ENCODE results near the gene E2F4. TPM values are rescaled to one million over a fixed set of nuclear protein-coding genes. Genes with fewer than 3 reads are reported as not detected.

E2F4 gene
- total RNA-seq, 2 donors from 2014 or later, result 53.8 to 70.3 TPM

DNA sequence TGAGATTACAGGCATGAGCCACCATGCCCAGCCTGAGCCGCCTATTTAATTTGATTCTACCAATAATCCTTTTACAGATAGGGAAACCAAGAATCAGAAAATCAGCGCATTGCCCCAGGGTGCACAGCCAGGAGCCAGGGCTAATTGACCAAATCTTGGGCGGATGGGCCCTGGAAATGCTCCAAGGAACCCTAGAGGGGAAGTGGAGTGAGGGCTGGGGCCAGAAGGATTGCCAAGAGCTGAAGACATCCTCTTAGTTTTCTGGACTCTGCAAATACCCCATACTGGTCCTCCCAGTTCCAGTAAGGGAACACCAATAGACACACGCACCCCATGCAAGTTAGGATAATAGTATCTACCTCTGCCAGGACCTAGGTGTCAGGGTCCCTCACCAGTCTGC lies 51.5 kb downstream of the E2F4 start:
- Histone ChIP-seq H3K27ac (peak overlapping the region; percentile 94 to 95), H3K36me3 (peaks cover 14% of the 10 kb centered on the region), H3K27me3 (no peaks in the 10 kb centered on the region), H3K4me3 (no peak overlapping the region), H3K9me3 (no peaks in the 10 kb centered on the region), H3K4me1 (peaks cover 0 to 74% of the 10 kb centered on the region in 2 donors)
- TF ChIP-seq, protein P1, sequence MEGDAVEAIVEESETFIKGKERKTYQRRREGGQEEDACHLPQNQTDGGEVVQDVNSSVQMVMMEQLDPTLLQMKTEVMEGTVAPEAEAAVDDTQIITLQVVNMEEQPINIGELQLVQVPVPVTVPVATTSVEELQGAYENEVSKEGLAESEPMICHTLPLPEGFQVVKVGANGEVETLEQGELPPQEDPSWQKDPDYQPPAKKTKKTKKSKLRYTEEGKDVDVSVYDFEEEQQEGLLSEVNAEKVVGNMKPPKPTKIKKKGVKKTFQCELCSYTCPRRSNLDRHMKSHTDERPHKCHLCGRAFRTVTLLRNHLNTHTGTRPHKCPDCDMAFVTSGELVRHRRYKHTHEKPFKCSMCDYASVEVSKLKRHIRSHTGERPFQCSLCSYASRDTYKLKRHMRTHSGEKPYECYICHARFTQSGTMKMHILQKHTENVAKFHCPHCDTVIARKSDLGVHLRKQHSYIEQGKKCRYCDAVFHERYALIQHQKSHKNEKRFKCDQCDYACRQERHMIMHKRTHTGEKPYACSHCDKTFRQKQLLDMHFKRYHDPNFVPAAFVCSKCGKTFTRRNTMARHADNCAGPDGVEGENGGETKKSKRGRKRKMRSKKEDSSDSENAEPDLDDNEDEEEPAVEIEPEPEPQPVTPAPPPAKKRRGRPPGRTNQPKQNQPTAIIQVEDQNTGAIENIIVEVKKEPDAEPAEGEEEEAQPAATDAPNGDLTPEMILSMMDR (IDR thresholded peaks at IDR 0.05), result no peak
- DNase-seq (ENCODE audit: low spot score), result no peak

DNA sequence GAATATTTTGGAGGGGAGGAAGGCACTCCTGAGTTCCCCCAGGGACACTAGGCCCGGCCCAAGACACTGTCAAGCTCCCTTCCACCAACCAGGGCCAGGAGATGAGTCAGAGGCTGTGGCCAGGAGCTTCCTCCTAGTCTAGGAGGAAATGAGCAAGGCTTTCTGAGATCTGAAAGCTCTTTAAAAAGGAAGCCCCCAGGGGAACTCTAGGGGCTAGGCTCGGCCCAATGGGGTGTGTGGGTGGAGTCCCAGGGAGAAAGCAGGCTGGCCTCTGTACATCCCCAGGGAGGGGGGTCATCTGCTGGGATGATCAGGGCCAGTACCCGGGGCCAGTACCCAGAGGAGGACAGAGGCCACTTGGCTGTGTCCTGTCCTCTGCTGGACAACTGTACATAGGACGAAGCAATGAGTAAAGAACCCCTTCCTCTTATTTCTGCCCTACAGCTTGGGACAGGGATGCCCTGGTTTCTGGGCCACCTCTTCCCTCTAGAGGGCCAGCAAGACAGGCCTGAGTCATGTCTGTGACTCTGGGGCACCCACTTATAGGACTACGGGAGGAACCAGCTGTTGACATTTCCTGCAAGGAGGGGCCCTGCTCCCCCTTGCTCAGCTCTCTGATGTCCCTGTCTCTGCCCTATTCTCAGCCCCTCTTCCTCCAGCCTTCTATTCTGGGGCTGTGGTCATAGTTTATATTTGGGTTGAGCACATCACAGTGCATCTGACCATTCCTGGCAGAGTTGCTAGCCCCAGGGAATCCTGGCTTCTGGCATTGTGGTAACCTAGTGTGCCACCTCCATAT lies 52.6 kb downstream of the E2F4 start:
- no peaks in the 10 kb centered on the region for H3K27me3 ChIP-seq
- DNase-seq (ENCODE audit: low spot score), result peak; percentile 84
- TF ChIP-seq, protein P1 (IDR thresholded peaks at IDR 0.05), result no peak
- peaks cover 0 to 84% of the 10 kb centered on the region in 2 donors for H3K4me1 ChIP-seq
- H3K36me3 ChIP-seq, result peaks cover 3% of the 10 kb centered on the region
- H3K9me3 ChIP-seq, result no peaks in the 10 kb centered on the region
- peak overlapping the region; percentile 94 to 95 for H3K27ac ChIP-seq
- peak overlapping the region in 1 of 2 donors; percentile 10 for H3K4me3 ChIP-seq

DNA sequence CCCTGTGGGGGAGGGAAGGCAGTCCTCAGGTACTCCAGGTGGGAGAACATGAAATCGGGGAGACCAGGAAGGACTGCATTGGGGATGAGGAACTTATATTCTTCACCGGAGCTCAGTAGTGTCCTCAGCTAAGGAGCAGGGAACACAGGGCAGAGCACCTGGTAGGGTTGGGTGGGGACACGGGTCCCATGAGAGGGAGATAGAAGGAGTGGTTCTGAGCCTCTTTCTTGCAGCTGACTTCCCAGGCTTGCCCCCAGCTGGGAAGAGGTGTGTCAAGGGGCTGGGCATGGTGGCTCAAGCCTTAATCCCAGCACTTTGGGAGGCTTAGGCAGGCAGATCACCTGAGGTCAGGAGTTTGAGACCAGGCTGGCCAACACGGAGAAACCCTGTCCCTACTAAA lies 53.2 kb downstream of the E2F4 start:
- TF ChIP-seq, protein P1 (IDR thresholded peaks at IDR 0.05), result no peak
- H3K4me3 ChIP-seq, result peak overlapping the region; percentile 83 to 94
- no peaks in the 10 kb centered on the region for H3K27me3 ChIP-seq
- no peaks in the 10 kb centered on the region for H3K9me3 ChIP-seq
- H3K27ac ChIP-seq, result peak overlapping the region; percentile 94 to 95
- DNase-seq (ENCODE audit: low spot score), result no peak
- H3K36me3 ChIP-seq, result no peaks in the 10 kb centered on the region
- peaks cover 0 to 84% of the 10 kb centered on the region in 2 donors for H3K4me1 ChIP-seq

DNA sequence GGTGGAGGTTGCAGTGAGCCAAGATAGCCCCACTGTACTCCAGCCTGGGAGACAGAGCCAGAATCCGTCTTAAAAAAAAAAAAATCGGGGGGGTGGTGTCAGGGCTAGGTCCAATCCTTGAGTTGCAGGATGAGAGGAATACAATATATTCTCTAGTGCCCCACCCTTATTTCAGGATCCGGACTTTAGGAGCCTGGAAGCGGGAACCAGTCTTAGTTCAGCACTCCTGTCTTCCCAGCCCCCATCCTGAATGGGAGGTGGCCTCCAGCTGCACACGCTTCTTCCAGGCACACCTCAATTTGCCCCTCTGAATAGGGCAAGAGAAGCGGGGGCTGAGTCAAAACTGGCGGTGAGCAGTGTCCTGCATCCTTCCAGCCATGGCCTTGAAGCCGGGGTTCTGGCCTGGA lies 53.7 kb downstream of the E2F4 start:
- Histone ChIP-seq H3K9me3 (no peaks in the 10 kb centered on the region), H3K4me3 (peak overlapping the region; percentile 83 to 94), H3K4me1 (peaks cover 0 to 79% of the 10 kb centered on the region in 2 donors), H3K36me3 (no peaks in the 10 kb centered on the region), H3K27me3 (no peaks in the 10 kb centered on the region), H3K27ac (peak overlapping the region; percentile 94 to 95)
- TF ChIP-seq, protein P1 (IDR thresholded peaks at IDR 0.05), result no peak
- DNase-seq (ENCODE audit: low spot score), result no peak

DNA sequence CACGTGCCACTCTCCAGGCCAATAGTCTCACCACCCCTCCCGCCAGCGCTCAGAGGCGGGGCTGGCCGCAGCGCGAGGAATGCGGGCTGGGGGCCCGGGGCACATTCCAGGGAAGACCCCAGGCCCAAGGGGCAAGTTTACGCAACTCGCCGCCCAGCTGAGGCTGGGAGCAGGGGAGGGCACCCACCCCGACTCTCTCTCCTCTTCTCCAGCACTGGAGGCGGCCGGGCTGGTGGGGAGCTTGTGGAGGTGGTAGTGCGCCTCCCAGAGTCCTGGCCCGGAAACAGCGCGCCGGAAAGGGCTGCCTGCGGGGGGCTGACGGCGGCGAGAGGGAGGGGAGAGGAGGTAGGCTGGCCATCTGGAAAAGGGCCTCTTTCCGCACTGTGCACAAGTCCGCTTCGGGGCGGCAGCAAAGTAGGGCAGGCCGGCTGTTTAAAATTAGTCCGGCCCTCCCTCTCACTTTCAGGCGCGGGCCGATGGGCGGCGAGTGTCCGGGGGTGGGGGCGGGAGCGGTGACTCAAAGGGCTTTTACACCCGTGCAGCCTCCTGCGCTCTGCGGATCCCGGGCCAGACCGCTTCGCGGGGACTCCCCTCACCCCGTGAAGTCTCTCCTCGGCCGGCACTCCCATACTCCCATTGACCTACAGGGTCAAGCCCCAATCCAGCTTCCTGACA lies 54.3 kb downstream of the E2F4 start:
- TF ChIP-seq, protein P1 (IDR thresholded peaks at IDR 0.05), result peak; percentile 35 to 53
- H3K36me3 ChIP-seq, result no peaks in the 10 kb centered on the region
- H3K4me3 ChIP-seq, result peak overlapping the region; percentile 83 to 94
- DNase-seq (ENCODE audit: low spot score), result peak; percentile 78
- H3K4me1 ChIP-seq, result peaks cover 0 to 74% of the 10 kb centered on the region in 2 donors
- no peaks in the 10 kb centered on the region for H3K27me3 ChIP-seq
- H3K27ac ChIP-seq, result peak overlapping the region; percentile 94 to 95
- no peaks in the 10 kb centered on the region for H3K9me3 ChIP-seq
